Activated CD4-positive, alpha-beta T cell treated with anti-CD3 and anti-CD28 coated beads, Interleukin-2, amount 50 U/mL, for 16 hours (primary cell): ENCODE measurements around the gene PDGFA.

Experiments
- DNase-seq: peaks from one replicate; pipeline ENCODE4 v3.0.0-alpha.2; 2020

Gene PDGFA

GRCh38 chr7:457814-458510 is 61.7 kb downstream of the PDGFA start:
- no peak for DNase-seq

- DNase-seq, result no peak
These were observed 64.3 kb downstream of the PDGFA start for GRCh38 chr7:455110-455928.

GRCh38 chr7:454356-455109 is 65.1 kb downstream of the PDGFA start:
- no peak for DNase-seq

GRCh38 chr7:453597-454306 is 65.9 kb downstream of the PDGFA start:
- DNase-seq, result no peak

GRCh38 chr7:452791-453455 is 66.7 kb downstream of the PDGFA start:
- DNase-seq, result no peak

GRCh38 chr7:452226-452751 is 67.4 kb downstream of the PDGFA start:
- DNase-seq, result no peak

- no peak for DNase-seq
These were observed 68.1 kb downstream of the PDGFA start for GRCh38 chr7:451255-452225.

GRCh38 chr7:450741-451140 is 68.9 kb downstream of the PDGFA start:
- DNase-seq, result no peak

GRCh38 chr7:450036-450435 is 69.6 kb downstream of the PDGFA start:
- no peak for DNase-seq

GRCh38 chr7:449324-450019 is 70.2 kb downstream of the PDGFA start:
- DNase-seq, result no peak

GRCh38 chr7:447523-447922 is 72.1 kb downstream of the PDGFA start:
- no peak for DNase-seq
